GM19240 (cell line): Measurements from ENCODE around the gene PTCHD1.

ENCODE experiments used
- DNase-seq: peaks from one replicate; pipeline ENCODE4 v3.0.0; 2011; ENCODE audit warnings: low spot score; ENCODE audit not compliant: insufficient read length

The PTCHD1 gene

GRCh38 chrX:23334848-23335599, at the start of gene PTCHD1:
TSS of gene PTCHD1 (plus strand) at chrX:23334849. CDS start at chrX:23334876, 27 bp downstream.
- DNase-seq = no peak

- DNase-seq = no peak
Observed at GRCh38 chrX:23286731-23287130, 47.9 kb upstream of the PTCHD1 start.

GRCh38 chrX:23287191-23287725, 47.4 kb upstream of the PTCHD1 start:
- no peak for DNase-seq

GRCh38 chrX:23292354-23292987, 42.2 kb upstream of the PTCHD1 start:
- no peak for DNase-seq

GRCh38 chrX:23292988-23293651, 41.5 kb upstream of the PTCHD1 start:
- no peak for DNase-seq

- no peak for DNase-seq
Observed at GRCh38 chrX:23304881-23305280, 29.8 kb upstream of the PTCHD1 start.

- no peak for DNase-seq
Observed at GRCh38 chrX:23311731-23312130, 22.9 kb upstream of the PTCHD1 start.

GRCh38 chrX:23312136-23312535, 22.5 kb upstream of the PTCHD1 start:
- no peak for DNase-seq

GRCh38 chrX:23317799-23318724, 16.6 kb upstream of the PTCHD1 start:
- peak; percentile 19 for DNase-seq

GRCh38 chrX:23327104-23327503, 7.5 kb upstream of the PTCHD1 start:
- no peak for DNase-seq

- no peak for DNase-seq
Observed at GRCh38 chrX:23331701-23332100, 2.9 kb upstream of the PTCHD1 start.

GRCh38 chrX:23332101-23332887, 2.4 kb upstream of the PTCHD1 start:
- DNase-seq = no peak

- DNase-seq = no peak
Observed at GRCh38 chrX:23332888-23333821, 1.5 kb upstream of the PTCHD1 start.

GRCh38 chrX:23333842-23334520, 668 bp upstream of the PTCHD1 start:
- no peak for DNase-seq

GRCh38 chrX:23334521-23334847, 165 bp upstream of the PTCHD1 start:
- no peak for DNase-seq

- no peak for DNase-seq
Observed at GRCh38 chrX:23338334-23338733, 3.7 kb downstream of the PTCHD1 start.

- DNase-seq = no peak
Observed at GRCh38 chrX:23341452-23341851, 6.8 kb downstream of the PTCHD1 start.

- DNase-seq = no peak
Observed at GRCh38 chrX:23344238-23344903, 9.7 kb downstream of the PTCHD1 start.
